ENCODE measurements around the gene TET1.

- TF ChIP-seq EZH2 (IDR thresholded peaks at IDR 0.05; ENCODE audit: insufficient read depth, poor library complexity, severe bottlenecking) (no peak), EZH2phosphoT487 (IDR thresholded peaks at IDR 0.05; ENCODE audit: insufficient read depth, low read depth) (no peak)
Measured at GRCh38 chr10:68536973-68537372, 23.2 kb upstream of the TET1 start.
